HCT116 (cell line): ENCODE measurements around the gene PTPRF. TPM values are rescaled to one million over a fixed set of nuclear protein-coding genes. Genes with fewer than 3 reads are reported as not detected.

ENCODE experiments used
- ATAC-seq: fragments of 200-7000 bp; cut with Tn5 transposase; 2 replicates; pipeline ENCODE4 v1.9.1; 2020; ENCODE audit warnings: mild to moderate bottlenecking, moderate library complexity
- BruUV-seq: library from RNA; stranded (reverse); fragments of 400-500 nt; replicated peaks from 2 replicates; lab custom pipeline; 2021; lab: Mats Ljungman, UMichigan
- CTCF ChIA-PET: fragments of 300-600 bp; sonication (Branson Sonifier 250); formaldehyde crosslinking; loops from one replicate; lab custom pipeline; 2021; ENCODE audit warnings: antibody characterized with exemption; lab: Charles Lee
- POLR2A ChIA-PET: fragments of 300-600, 350-600 bp; sonication (Branson Sonifier 250); formaldehyde crosslinking; loops from one replicate; lab custom pipeline; 2021; ENCODE audit warnings: antibody characterized with exemption; lab: Charles Lee
- RAD21 ChIA-PET, 2 experiments: fragments of 300-600 bp; sonication (Branson Sonifier 250); formaldehyde crosslinking; loops; one replicate each; lab custom pipeline; 2023; ENCODE audit warnings: low total read pairs in 2 of 2; ENCODE audit not compliant: uncharacterized antibody in 2 of 2, unreplicated experiment in 2 of 2, low non-redundant PET in 1 of 2; lab: Charles Lee
- DNase-seq: peaks from one replicate; pipeline ENCODE4 v3.0.0-alpha.2; 2010; ENCODE audit warnings: low read depth, low spot score
- H2AFZ ChIP-seq: fragments of 200-600 bp; shearing (Covaris generic), sonication (generic); 2 replicates; pipeline ENCODE4 v1.6.1; 2017; ENCODE audit warnings: low read depth, mixed run types, mixed read lengths, antibody characterized with exemption, low read length; ENCODE audit not compliant: poor library complexity, severe bottlenecking
- H3K27ac ChIP-seq: 2 replicates; pipeline ENCODE4 v1.5.1; 2012; ENCODE audit warnings: low read depth, low read length
- H3K27me3 ChIP-seq: fragments of 200-600 bp; sonication (generic); 2 replicates; pipeline ENCODE4 v1.6.1; 2016; ENCODE audit warnings: mixed run types, low read length, mixed read lengths; ENCODE audit not compliant: insufficient read depth
- H3K36me3 ChIP-seq, 2 experiments: fragments of 200-500 bp in 1 of 2; fragments of 200-600 bp in 1 of 2; sonication (Bioruptor generic) in 1 of 2; sonication (generic) in 1 of 2; 2 replicates each; pipeline versions ENCODE4 v1.5.1 to v1.6.1; 2014 to 2016; ENCODE audit warnings: low read length in 2 of 2, inconsistent platforms in 1 of 2, mixed read lengths in 1 of 2, mixed run types in 1 of 2; ENCODE audit not compliant: insufficient read depth in 2 of 2, control insufficient read depth in 1 of 2
- H3K4me1 ChIP-seq, 2 experiments: fragments of 200-600 bp in 1 of 2; sonication (generic) in 1 of 2; 2 replicates each; pipeline versions ENCODE4 v1.5.1 to v1.6.1; 2012 to 2017; ENCODE audit warnings: low read length in 2 of 2, inconsistent platforms in 1 of 2, mild to moderate bottlenecking in 1 of 2, mixed read lengths in 1 of 2, mixed run types in 1 of 2, moderate library complexity in 1 of 2; ENCODE audit not compliant: insufficient read depth in 2 of 2, control insufficient read depth in 1 of 2
- H3K4me2 ChIP-seq: fragments of 200-600 bp; sonication (generic); 2 replicates; pipeline ENCODE4 v1.6.1; 2017; ENCODE audit warnings: mixed run types, low read length, mixed read lengths
- H3K4me3 ChIP-seq, 2 experiments: fragments of 200-600 bp in 1 of 2; sonication (generic) in 1 of 2; replicated peaks in 1 of 2; 2 replicates each; pipeline ENCODE4 v1.5.1; 2011 to 2016; ENCODE audit warnings: low read length in 2 of 2, control low read depth in 1 of 2, low read depth in 1 of 2, mild to moderate bottlenecking in 1 of 2, mixed read lengths in 1 of 2, mixed run types in 1 of 2
- H3K79me2 ChIP-seq: fragments of 200-600 bp; sonication (generic); 2 replicates; pipeline ENCODE4 v1.6.1; 2017; ENCODE audit warnings: mild to moderate bottlenecking, mixed run types, low read length, moderate library complexity, mixed read lengths; ENCODE audit not compliant: insufficient read depth
- H3K9ac ChIP-seq: fragments of 200-600 bp; sonication (generic); 2 replicates; pipeline ENCODE4 v1.6.1; 2016; ENCODE audit warnings: low read length, mixed read lengths
- H3K9me2 ChIP-seq: fragments of 200-600 bp; sonication (generic), shearing (Covaris generic); 2 replicates; pipeline ENCODE4 v1.6.1; 2017; ENCODE audit warnings: mixed run types, mild to moderate bottlenecking, moderate library complexity; ENCODE audit not compliant: insufficient read depth
- H3K9me3 ChIP-seq, 2 experiments: fragments of 200-500 bp in 1 of 2; fragments of 200-600 bp in 1 of 2; sonication (Bioruptor generic) in 1 of 2; sonication (generic) in 1 of 2; 2 replicates each; pipeline ENCODE4 v1.6.1; 2014 to 2017; ENCODE audit warnings: low read length in 2 of 2, mixed read lengths in 2 of 2, inconsistent platforms in 1 of 2, low read depth in 1 of 2, mild to moderate bottlenecking in 1 of 2, mixed run types in 1 of 2, moderate library complexity in 1 of 2; ENCODE audit not compliant: control insufficient read depth in 1 of 2, insufficient read depth in 1 of 2
- H4K20me1 ChIP-seq: fragments of 200-600 bp; sonication (generic), shearing (Covaris generic); 2 replicates; pipeline ENCODE4 v1.6.1; 2017; ENCODE audit warnings: mixed run types, mild to moderate bottlenecking, moderate library complexity; ENCODE audit not compliant: insufficient read depth
- ATF3 ChIP-seq: IDR thresholded peaks from 2 replicates; pipeline ENCODE4 v1.6.1; 2012
- CTCF ChIP-seq, 3 experiments: fragments of 200-600 bp in 1 of 3; sonication (generic) in 1 of 3; IDR thresholded peaks in 2 of 3; conservative IDR thresholded peaks in 1 of 3; 2 replicates each; pipeline ENCODE4 v1.5.1; 2012 to 2017; ENCODE audit warnings: low read depth in 2 of 3, low read length in 2 of 3, antibody characterized with exemption in 1 of 3, borderline replicate concordance in 1 of 3, control low read depth in 1 of 3, mild to moderate bottlenecking in 1 of 3, mixed read lengths in 1 of 3, mixed run types in 1 of 3, moderate library complexity in 1 of 3; ENCODE audit not compliant: insufficient read depth in 1 of 3
- EZH2 ChIP-seq: fragments of 200-600 bp; sonication (generic); IDR thresholded peaks from 2 replicates; pipeline ENCODE4 v1.6.1; 2017; ENCODE audit warnings: antibody characterized with exemption, mixed run types
- JUND ChIP-seq: IDR thresholded peaks from 2 replicates; pipeline ENCODE4 v1.6.1; 2012
- POLR2AphosphoS5 ChIP-seq: IDR thresholded peaks from 2 replicates; pipeline ENCODE4 v1.6.1; 2011; ENCODE audit warnings: mild to moderate bottlenecking, low read depth, low read length, moderate library complexity
- RAD21 ChIP-seq: IDR thresholded peaks from 2 replicates; pipeline ENCODE4 v1.6.1; 2012; ENCODE audit warnings: low read depth, mild to moderate bottlenecking
- REST ChIP-seq: IDR thresholded peaks from 2 replicates; pipeline ENCODE4 v1.6.1; 2012; ENCODE audit warnings: low read depth
- ZBTB33 ChIP-seq: IDR thresholded peaks from 2 replicates; pipeline ENCODE4 v1.6.1; 2011; ENCODE audit warnings: mild to moderate bottlenecking, low read length, moderate library complexity; ENCODE audit not compliant: insufficient replicate concordance; ENCODE audit errors: extremely low read depth
- intact Hi-C: fragments of 100-400 bp; cut with micrococcal nuclease; formaldehyde crosslinking; loops from 2 replicates; pipeline ENCODE4 v1.10.0; 2022
- total RNA-seq: library from RNA; stranded (reverse); gene quantifications from one replicate; pipeline ENCODE4 v1.2.1, GENCODE V29; 2021; ENCODE audit not compliant: unreplicated experiment

Gene PTPRF
- total RNA-seq, 1 experiment from 2014 or later: 224 TPM

GRCh38 chr1:43537423-43538142 lies 6.9 kb downstream of the PTPRF start:
- DNase-seq (no peak), ATAC-seq (no peak)
- CTCF ChIA-PET: no interaction called here
- Histone ChIP-seq H3K9ac (no peak overlapping the region), H3K79me2 (peaks cover 100% of the 10 kb centered on the region), H3K9me2 (no peaks in the 10 kb centered on the region), H3K27ac (no peak overlapping the region), H3K4me3 (no peak overlapping the region), H2AFZ (no peak overlapping the region), H3K4me1 (peaks cover 14 to 35% of the 10 kb centered on the region in 2 experiments; a peak in 3 of 4 replicates), H4K20me1 (peaks cover 9% of the 10 kb centered on the region; the same call in 1 of the 2 replicates), H3K9me3 (no peaks in the 10 kb centered on the region), H3K36me3 (peaks cover 16 to 41% of the 10 kb centered on the region in 2 experiments; a peak in 3 of 4 replicates), H3K4me2 (no peak overlapping the region), H3K27me3 (no peaks in the 10 kb centered on the region)
- POLR2A ChIA-PET: no interaction called here
- RAD21 ChIA-PET: no interaction called here
- intact Hi-C loops: no loop called here
- BruUV-seq: no TSS peak
- TF ChIP-seq RAD21 (no peak), EZH2 (no peak), ATF3 (no peak), JUND (no peak), ZBTB33 (no peak), POLR2AphosphoS5 (no peak), REST (no peak), CTCF (IDR thresholded peaks at IDR 0.05 in 2 of 3, conservative IDR thresholded peaks at IDR 0.05 in 1 of 3; ENCODE audit: borderline replicate concordance in 1 of 3, insufficient read depth in 1 of 3, low read depth in 2 of 3, low read length in 2 of 3) (no peak)
